DMS53 treated with DMSO at 0.1 percent for 48 hours (cell line): Measurements from ENCODE around the gene REEP3.
"Not testable (repeated sequence)": the region's sequence is repeated elsewhere in the genome, so short reads cannot be mapped to it uniquely, and the experiment has no call there.

ENCODE experiments used
- DNase-seq: peaks from one replicate; lab custom pipeline; 2025; ENCODE audit not compliant: unreplicated experiment; lab: John Stamatoyannopoulos, UW

Gene REEP3

GRCh38 chr10:63628526-63629362, 107.5 kb downstream of the REEP3 start:
- peak; percentile 57 for DNase-seq

GRCh38 chr10:63629363-63630084, 108.3 kb downstream of the REEP3 start:
- DNase-seq = peak; percentile 86

- DNase-seq = peak; percentile 68
These were observed 109.1 kb downstream of the REEP3 start for GRCh38 chr10:63630085-63630930.

GRCh38 chr10:63630931-63631680, 109.9 kb downstream of the REEP3 start:
- no peak for DNase-seq

GRCh38 chr10:63631991-63632390, 110.8 kb downstream of the REEP3 start:
- DNase-seq = no peak

GRCh38 chr10:63633677-63634487, 112.7 kb downstream of the REEP3 start:
- peak; percentile 49 for DNase-seq

- DNase-seq = no peak
These were observed 113.4 kb downstream of the REEP3 start for GRCh38 chr10:63634488-63635065.

- no peak for DNase-seq
These were observed 115.6 kb downstream of the REEP3 start for GRCh38 chr10:63636812-63637211.

GRCh38 chr10:63637901-63638327, 116.7 kb downstream of the REEP3 start:
- DNase-seq = no peak

GRCh38 chr10:63641366-63641765, 120.2 kb downstream of the REEP3 start:
- no peak for DNase-seq

- no peak for DNase-seq
These were observed 120.6 kb downstream of the REEP3 start for GRCh38 chr10:63641799-63642198.

- no peak for DNase-seq
These were observed 121.6 kb downstream of the REEP3 start for GRCh38 chr10:63642808-63643207.

GRCh38 chr10:63644418-63645142, 123.4 kb downstream of the REEP3 start:
- DNase-seq = no peak

GRCh38 chr10:63645195-63645594, 124.0 kb downstream of the REEP3 start:
- no peak for DNase-seq

- DNase-seq = no peak
These were observed 125.3 kb downstream of the REEP3 start for GRCh38 chr10:63646491-63646890.

GRCh38 chr10:63651864-63652263, 130.7 kb downstream of the REEP3 start:
- no peak for DNase-seq

GRCh38 chr10:63653747-63654146, 132.5 kb downstream of the REEP3 start:
- no peak for DNase-seq

- DNase-seq = no peak
These were observed 136.6 kb downstream of the REEP3 start for GRCh38 chr10:63657761-63658160.

- not testable (repeated sequence) for DNase-seq
These were observed 139.7 kb downstream of the REEP3 start for GRCh38 chr10:63660941-63661340.
